Measurements from ENCODE around the gene EHMT1. TPM values are rescaled to one million over a fixed set of nuclear protein-coding genes. Genes with fewer than 3 reads are reported as not detected.
"Not testable (repeated sequence)": the region's sequence is repeated elsewhere in the genome, so short reads cannot be mapped to it uniquely, and the experiment has no call there.

Gene EHMT1
- total RNA-seq, 2 donors from 2014 or later = 106 to 108 TPM

GRCh38 chr9:137613738-137614523 is 4.9 kb upstream of the EHMT1 start:
- ATAC-seq = no peak
- no peak overlapping the region for H3K4me3 Mint-ChIP-seq
- H3K36me3 Mint-ChIP-seq (ENCODE audit: low read depth) = no peaks in the 10 kb centered on the region
- no peaks in the 10 kb centered on the region for H3K27me3 Mint-ChIP-seq
- no peaks in the 10 kb centered on the region for H3K9me3 ChIP-seq (ENCODE audit: control insufficient read depth, low read length, poor library complexity, severe bottlenecking)
- peaks cover 24% of the 10 kb centered on the region for H3K4me1 Mint-ChIP-seq
- peak overlapping the region; percentile 3 for H3K27ac Mint-ChIP-seq
- no peak for DNase-seq

DNA sequence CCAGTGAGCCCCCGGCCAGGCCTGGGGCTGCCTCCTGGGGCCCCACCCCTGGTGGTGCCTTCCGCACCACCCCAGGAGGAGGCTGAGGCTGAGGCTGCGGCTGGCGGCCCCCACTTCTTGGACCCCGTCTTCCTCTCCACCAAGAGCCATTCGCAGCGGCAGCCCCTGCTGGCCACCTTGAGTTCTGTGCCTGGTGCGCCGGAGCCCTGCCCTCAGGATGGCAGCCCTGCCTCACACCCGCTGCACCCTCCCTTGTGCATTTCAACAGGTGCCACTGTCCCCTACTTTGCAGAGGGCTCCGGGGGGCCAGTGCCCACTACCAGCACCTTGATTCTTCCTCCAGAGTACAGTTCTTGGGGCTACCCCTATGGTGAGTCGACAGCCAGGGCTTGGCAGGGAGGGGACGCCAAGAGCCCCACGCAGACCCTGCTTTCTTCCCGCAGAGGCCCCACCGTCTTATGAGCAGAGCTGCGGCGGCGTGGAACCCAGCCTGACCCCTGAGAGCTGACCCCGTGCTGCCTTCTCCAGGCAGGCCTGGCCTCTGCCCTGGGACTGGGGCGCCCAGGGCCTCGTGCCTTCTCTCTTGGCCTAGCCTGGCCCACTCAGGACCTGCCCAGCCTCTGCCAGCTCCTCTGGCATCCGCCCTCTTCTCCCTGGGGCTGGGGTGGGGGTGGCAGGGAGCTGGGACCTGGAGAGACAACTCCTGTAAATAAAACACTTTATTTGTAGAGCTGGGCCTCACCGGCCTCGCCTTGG is 4.0 kb upstream of the EHMT1 start:
- H3K4me1 Mint-ChIP-seq = peaks cover 27% of the 10 kb centered on the region
- no peak for ATAC-seq
- no peak overlapping the region for H3K27ac Mint-ChIP-seq
- no peaks in the 10 kb centered on the region for H3K36me3 Mint-ChIP-seq (ENCODE audit: low read depth)
- DNase-seq = no peak
- no peaks in the 10 kb centered on the region for H3K27me3 Mint-ChIP-seq
- no peaks in the 10 kb centered on the region for H3K9me3 ChIP-seq (ENCODE audit: control insufficient read depth, low read length, poor library complexity, severe bottlenecking)
- no peak overlapping the region for H3K4me3 Mint-ChIP-seq

- no peak overlapping the region for H3K4me3 Mint-ChIP-seq
- DNase-seq (no peak), ATAC-seq (no peak)
These were observed 3.4 kb upstream of the EHMT1 start for GRCh38 chr9:137615387-137615871.

GRCh38 chr9:137619240-137620047 is 639 bp downstream of the EHMT1 start:
- DNase-seq (peak in 1 of 3 donors; percentile 30), ATAC-seq (peak; percentile 13)
- Mint-ChIP-seq H3K4me1 (peaks cover 33% of the 10 kb centered on the region), H3K27me3 (no peaks in the 10 kb centered on the region), H3K4me3 (peak overlapping the region; percentile 94), H3K36me3 (ENCODE audit: low read depth) (no peaks in the 10 kb centered on the region), H3K27ac (peak overlapping the region; percentile 91)
- no peaks in the 10 kb centered on the region for H3K9me3 ChIP-seq (ENCODE audit: control insufficient read depth, low read length, poor library complexity, severe bottlenecking)

More at GRCh38 chr9:137615387-137615871, 3.4 kb upstream of the EHMT1 start:
- Mint-ChIP-seq H3K4me1 (peaks cover 30% of the 10 kb centered on the region), H3K27me3 (no peaks in the 10 kb centered on the region), H3K27ac (no peak overlapping the region), H3K36me3 (ENCODE audit: low read depth) (no peaks in the 10 kb centered on the region)
- H3K9me3 ChIP-seq (ENCODE audit: control insufficient read depth, low read length, poor library complexity, severe bottlenecking) = no peaks in the 10 kb centered on the region

- H3K9me3 ChIP-seq (ENCODE audit: control insufficient read depth, low read length, poor library complexity, severe bottlenecking) = no peaks in the 10 kb centered on the region
- no peaks in the 10 kb centered on the region for H3K36me3 Mint-ChIP-seq (ENCODE audit: low read depth)
- H3K27me3 Mint-ChIP-seq = no peaks in the 10 kb centered on the region
- DNase-seq (no peak), ATAC-seq (no peak)
- peak overlapping the region; percentile 91 for H3K27ac Mint-ChIP-seq
- H3K4me1 Mint-ChIP-seq = peaks cover 31% of the 10 kb centered on the region
- peak overlapping the region; percentile 94 for H3K4me3 Mint-ChIP-seq
These were observed 1.2 kb downstream of the EHMT1 start for GRCh38 chr9:137620048-137620405.

GRCh38 chr9:137620581-137620980 is 1.8 kb downstream of the EHMT1 start:
- Mint-ChIP-seq H3K27ac (no peak overlapping the region), H3K4me1 (peaks cover 37% of the 10 kb centered on the region), H3K36me3 (ENCODE audit: low read depth) (no peaks in the 10 kb centered on the region), H3K27me3 (no peaks in the 10 kb centered on the region), H3K4me3 (peak overlapping the region; percentile 50)
- ATAC-seq (no peak), DNase-seq (no peak)
- no peaks in the 10 kb centered on the region for H3K9me3 ChIP-seq (ENCODE audit: control insufficient read depth, low read length, poor library complexity, severe bottlenecking)

DNA sequence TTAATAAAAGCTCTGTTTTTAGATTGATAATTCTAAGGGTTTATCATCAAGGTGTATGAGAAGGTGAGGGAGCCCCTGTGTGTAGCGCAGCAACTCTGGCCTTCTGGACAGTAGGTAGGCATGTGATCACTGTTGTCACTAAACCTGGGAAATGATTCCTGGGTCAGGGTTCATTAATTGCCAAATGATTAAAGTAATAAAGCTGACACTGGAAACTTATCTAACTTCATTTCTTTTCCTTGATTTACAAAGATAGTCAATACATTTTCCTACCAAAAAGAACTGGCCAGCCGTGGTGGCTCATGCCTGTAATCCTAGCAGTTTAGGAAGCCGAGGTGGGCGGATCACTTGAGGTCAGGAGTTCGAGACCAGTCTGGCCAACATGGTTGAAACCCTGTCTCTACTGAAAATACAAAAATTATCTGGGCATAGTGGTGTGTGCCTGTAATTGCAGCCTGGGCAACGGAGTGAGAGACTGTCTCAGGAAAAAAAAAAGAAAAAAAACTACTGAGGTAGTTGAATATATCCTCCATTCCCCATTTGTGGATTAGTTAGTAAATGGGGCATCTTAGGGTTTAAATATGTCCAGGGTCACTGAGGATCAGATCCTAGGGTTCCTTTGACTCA is 2.4 kb downstream of the EHMT1 start:
- Mint-ChIP-seq H3K36me3 (ENCODE audit: low read depth) (no peaks in the 10 kb centered on the region), H3K4me1 (peaks cover 37% of the 10 kb centered on the region), H3K27me3 (no peaks in the 10 kb centered on the region), H3K27ac (no peak overlapping the region), H3K4me3 (peak overlapping the region; percentile 50)
- no peak for DNase-seq
- no peaks in the 10 kb centered on the region for H3K9me3 ChIP-seq (ENCODE audit: control insufficient read depth, low read length, poor library complexity, severe bottlenecking)
- no peak for ATAC-seq

- H3K27me3 Mint-ChIP-seq; H3K4me3 Mint-ChIP-seq; DNase-seq; H3K27ac Mint-ChIP-seq; ATAC-seq; H3K9me3 ChIP-seq (ENCODE audit: control insufficient read depth, low read length, poor library complexity, severe bottlenecking); H3K36me3 Mint-ChIP-seq (ENCODE audit: low read depth): not testable (repeated sequence)
- H3K4me1 Mint-ChIP-seq = peaks cover 38% of the 10 kb centered on the region
These were observed 3.4 kb downstream of the EHMT1 start for GRCh38 chr9:137622211-137622610.

DNA sequence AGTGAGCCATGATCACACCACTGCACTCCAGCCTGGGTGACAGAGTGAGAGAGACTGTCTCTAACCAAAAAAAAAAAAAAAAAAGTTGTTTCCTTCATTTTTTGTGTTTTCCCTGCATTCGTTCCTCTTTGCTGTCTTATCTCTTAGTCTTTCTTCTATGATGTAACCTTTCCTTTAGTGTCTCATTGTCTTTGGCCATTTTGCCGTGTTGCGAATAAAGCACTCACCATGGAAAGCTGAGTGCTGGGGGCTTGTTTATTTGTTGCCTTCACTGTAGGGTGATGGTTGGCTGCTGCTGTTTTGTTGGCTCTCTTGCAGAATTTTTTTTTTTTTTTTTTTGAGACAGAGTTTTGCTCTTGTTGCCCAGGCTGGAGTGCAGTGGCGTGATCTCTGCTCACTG is 7.7 kb downstream of the EHMT1 start:
- DNase-seq = no peak
- Mint-ChIP-seq H3K36me3 (ENCODE audit: low read depth) (no peaks in the 10 kb centered on the region), H3K27me3 (no peaks in the 10 kb centered on the region), H3K4me3 (peak overlapping the region; percentile 76), H3K4me1 (peaks cover 38% of the 10 kb centered on the region), H3K27ac (peak overlapping the region; percentile 39)
- H3K9me3 ChIP-seq (ENCODE audit: control insufficient read depth, low read length, poor library complexity, severe bottlenecking) = no peaks in the 10 kb centered on the region
- ATAC-seq = no peak

- not testable (repeated sequence) for H3K36me3 Mint-ChIP-seq (ENCODE audit: low read depth); H3K9me3 ChIP-seq (ENCODE audit: control insufficient read depth, low read length, poor library complexity, severe bottlenecking); H3K27me3 Mint-ChIP-seq; ATAC-seq; H3K4me3 Mint-ChIP-seq; DNase-seq
- Mint-ChIP-seq H3K27ac (peak overlapping the region; percentile 39), H3K4me1 (peaks cover 36% of the 10 kb centered on the region)
These were observed 8.6 kb downstream of the EHMT1 start for GRCh38 chr9:137627406-137627805.

DNA sequence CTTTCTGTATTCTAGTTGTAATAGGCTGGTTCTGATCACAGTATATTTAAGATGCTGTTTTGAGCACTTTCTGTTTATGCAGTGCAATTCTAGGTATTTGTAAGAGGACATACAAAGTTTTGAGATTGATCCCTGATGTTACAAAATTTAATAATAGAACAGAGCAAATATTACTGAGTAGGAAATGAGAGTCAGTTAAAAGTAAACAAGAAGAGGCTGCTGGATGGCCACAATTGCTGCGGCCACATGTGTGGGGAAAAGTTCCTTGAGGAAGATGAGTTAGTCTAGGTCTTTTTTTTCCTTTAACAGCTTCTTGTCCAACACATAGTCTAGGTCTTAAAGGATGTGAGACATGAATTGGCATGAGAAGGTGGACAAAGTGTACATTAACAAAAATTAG is 11.3 kb downstream of the EHMT1 start:
- H3K27me3 Mint-ChIP-seq = no peaks in the 10 kb centered on the region
- peaks cover 39% of the 10 kb centered on the region for H3K4me1 Mint-ChIP-seq
- DNase-seq (no peak), ATAC-seq (no peak)
- peak overlapping the region; percentile 83 for H3K27ac Mint-ChIP-seq
- H3K9me3 ChIP-seq (ENCODE audit: control insufficient read depth, low read length, poor library complexity, severe bottlenecking) = no peaks in the 10 kb centered on the region
- H3K36me3 Mint-ChIP-seq (ENCODE audit: low read depth) = no peaks in the 10 kb centered on the region
- H3K4me3 Mint-ChIP-seq = peak overlapping the region; percentile 69

DNA sequence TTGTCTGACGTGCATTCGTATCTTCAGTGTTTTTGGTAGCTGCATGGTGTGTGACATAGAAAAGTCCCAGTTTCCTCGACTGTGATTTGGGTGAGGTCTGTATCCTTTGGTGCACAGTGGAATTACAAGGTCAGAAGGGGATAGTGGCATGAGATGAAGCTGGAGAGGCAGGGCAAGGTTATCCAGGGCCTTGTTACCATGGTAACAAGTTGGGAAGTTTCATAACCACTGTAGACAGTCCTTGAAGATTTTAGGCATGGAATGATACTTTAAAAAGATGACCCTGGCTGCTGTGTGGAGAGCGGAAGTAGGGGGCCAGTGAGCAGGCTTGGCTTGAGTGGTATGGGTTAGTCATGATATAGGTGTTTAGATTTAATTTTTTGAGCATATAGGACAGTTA is 11.9 kb downstream of the EHMT1 start:
- ATAC-seq (no peak), DNase-seq (no peak)
- no peaks in the 10 kb centered on the region for H3K36me3 Mint-ChIP-seq (ENCODE audit: low read depth)
- H3K9me3 ChIP-seq (ENCODE audit: control insufficient read depth, low read length, poor library complexity, severe bottlenecking) = no peaks in the 10 kb centered on the region
- no peak overlapping the region for H3K4me3 Mint-ChIP-seq
- no peaks in the 10 kb centered on the region for H3K27me3 Mint-ChIP-seq
- H3K4me1 Mint-ChIP-seq = peaks cover 34% of the 10 kb centered on the region
- H3K27ac Mint-ChIP-seq = peak overlapping the region; percentile 83
